DOHH2 (cell line): ENCODE data around the gene PSMC4.

Experiments used
- EZH2phosphoT487 ChIP-seq: fragments of 200-600 bp; sonication (generic); IDR thresholded peaks from 2 replicates; pipeline ENCODE4 v1.6.1; 2017; ENCODE audit warnings: borderline replicate concordance, mild to moderate bottlenecking, antibody characterized with exemption, low read length, moderate library complexity, mixed read lengths
- TF ChIP-seq, protein P1 (sequence below): fragments of 200-600 bp; sonication (generic); IDR thresholded peaks from one replicate; pipeline ENCODE4 v1.5.1; 2014; ENCODE audit warnings: antibody characterized with exemption, mild to moderate bottlenecking, low read depth, low read length; ENCODE audit not compliant: poor library complexity, severe bottlenecking

DNA sequence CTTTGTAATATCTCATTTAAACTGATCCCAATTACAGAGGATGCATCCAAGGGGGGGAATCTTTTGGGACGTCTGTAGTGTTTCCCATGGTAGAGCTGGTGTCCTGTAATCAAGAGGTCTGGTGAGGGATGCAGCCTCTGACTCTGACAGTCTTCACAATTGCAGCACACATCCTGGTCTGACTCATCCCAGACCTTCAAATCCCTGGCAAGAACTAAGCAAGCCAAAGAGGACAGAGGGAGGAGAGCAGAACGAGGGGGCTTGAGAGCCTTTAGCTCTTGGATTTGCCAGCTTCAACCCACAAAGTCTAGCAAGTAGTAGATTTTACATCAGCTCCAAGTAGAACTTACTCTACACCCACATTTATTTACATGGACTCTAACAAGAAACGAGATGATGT, 19.3 kb upstream of the PSMC4 start:
- TF ChIP-seq, protein P1, sequence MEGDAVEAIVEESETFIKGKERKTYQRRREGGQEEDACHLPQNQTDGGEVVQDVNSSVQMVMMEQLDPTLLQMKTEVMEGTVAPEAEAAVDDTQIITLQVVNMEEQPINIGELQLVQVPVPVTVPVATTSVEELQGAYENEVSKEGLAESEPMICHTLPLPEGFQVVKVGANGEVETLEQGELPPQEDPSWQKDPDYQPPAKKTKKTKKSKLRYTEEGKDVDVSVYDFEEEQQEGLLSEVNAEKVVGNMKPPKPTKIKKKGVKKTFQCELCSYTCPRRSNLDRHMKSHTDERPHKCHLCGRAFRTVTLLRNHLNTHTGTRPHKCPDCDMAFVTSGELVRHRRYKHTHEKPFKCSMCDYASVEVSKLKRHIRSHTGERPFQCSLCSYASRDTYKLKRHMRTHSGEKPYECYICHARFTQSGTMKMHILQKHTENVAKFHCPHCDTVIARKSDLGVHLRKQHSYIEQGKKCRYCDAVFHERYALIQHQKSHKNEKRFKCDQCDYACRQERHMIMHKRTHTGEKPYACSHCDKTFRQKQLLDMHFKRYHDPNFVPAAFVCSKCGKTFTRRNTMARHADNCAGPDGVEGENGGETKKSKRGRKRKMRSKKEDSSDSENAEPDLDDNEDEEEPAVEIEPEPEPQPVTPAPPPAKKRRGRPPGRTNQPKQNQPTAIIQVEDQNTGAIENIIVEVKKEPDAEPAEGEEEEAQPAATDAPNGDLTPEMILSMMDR: no peak
- no peak for TF ChIP-seq EZH2phosphoT487
